ENCODE data around the gene FHDC1. TPM values are rescaled to one million over a fixed set of nuclear protein-coding genes. Genes with fewer than 3 reads are reported as not detected.

Gene FHDC1
- total RNA-seq, 1 donor from 2014 or later = 42.0 TPM

DNA sequence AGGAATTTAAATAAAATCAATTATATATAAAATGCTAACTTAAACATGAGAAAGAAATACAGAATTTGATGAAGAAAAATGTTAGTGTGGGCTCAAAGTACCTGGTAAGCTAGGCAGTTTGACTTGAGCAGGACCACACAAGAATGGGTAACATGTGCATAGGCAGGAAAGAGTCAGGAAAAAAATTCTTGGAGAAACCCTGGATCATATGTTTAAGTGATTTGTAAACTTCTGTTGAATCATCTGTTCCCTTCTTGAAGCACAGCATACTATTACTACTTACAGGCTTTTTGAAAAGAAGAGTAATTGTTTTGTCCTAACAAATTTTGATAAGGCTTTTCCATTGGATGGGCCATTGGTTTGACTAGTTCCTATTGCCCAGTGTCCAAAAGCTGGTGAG is 37.5 kb upstream of the FHDC1 start:
- peaks cover 3% of the 10 kb centered on the region for H3K4me1 Mint-ChIP-seq (ENCODE audit: low read depth, unreplicated experiment)
- no peak overlapping the region for H3K4me3 Mint-ChIP-seq (ENCODE audit: unreplicated experiment)
- no peaks in the 10 kb centered on the region for H3K9me3 Mint-ChIP-seq (ENCODE audit: unreplicated experiment)
- no peaks in the 10 kb centered on the region for H3K36me3 Mint-ChIP-seq (ENCODE audit: unreplicated experiment)
- TF ChIP-seq, protein P1, sequence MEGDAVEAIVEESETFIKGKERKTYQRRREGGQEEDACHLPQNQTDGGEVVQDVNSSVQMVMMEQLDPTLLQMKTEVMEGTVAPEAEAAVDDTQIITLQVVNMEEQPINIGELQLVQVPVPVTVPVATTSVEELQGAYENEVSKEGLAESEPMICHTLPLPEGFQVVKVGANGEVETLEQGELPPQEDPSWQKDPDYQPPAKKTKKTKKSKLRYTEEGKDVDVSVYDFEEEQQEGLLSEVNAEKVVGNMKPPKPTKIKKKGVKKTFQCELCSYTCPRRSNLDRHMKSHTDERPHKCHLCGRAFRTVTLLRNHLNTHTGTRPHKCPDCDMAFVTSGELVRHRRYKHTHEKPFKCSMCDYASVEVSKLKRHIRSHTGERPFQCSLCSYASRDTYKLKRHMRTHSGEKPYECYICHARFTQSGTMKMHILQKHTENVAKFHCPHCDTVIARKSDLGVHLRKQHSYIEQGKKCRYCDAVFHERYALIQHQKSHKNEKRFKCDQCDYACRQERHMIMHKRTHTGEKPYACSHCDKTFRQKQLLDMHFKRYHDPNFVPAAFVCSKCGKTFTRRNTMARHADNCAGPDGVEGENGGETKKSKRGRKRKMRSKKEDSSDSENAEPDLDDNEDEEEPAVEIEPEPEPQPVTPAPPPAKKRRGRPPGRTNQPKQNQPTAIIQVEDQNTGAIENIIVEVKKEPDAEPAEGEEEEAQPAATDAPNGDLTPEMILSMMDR (IDR thresholded peaks at IDR 0.05; ENCODE audit: partially characterized antibody, unreplicated experiment) = no peak
- no peaks in the 10 kb centered on the region for H3K27me3 Mint-ChIP-seq (ENCODE audit: unreplicated experiment)
- H3K27ac Mint-ChIP-seq (ENCODE audit: unreplicated experiment) = no peak overlapping the region
- no peak for DNase-seq

DNA sequence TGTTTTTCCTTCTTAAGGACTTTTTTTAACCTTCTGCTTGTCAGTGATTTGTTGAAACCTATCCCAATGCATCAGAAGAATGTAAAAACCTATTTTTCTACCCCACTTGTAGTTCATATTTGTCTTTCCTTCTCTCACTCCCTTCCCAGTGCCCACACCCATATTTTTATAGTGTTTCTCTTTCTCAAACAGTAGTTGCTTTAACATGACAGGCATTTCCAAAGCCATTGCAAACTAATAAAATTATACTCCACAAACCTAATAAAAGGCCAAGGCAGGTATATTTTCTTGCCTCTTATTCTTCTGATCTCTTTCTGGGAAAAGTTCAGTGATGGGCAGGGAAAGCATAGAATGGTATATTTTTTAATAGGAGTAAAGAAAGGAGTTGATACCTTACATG is 35.7 kb upstream of the FHDC1 start:
- peaks cover 3% of the 10 kb centered on the region for H3K4me1 Mint-ChIP-seq (ENCODE audit: low read depth, unreplicated experiment)
- no peak for DNase-seq
- no peaks in the 10 kb centered on the region for H3K27me3 Mint-ChIP-seq (ENCODE audit: unreplicated experiment)
- H3K9me3 Mint-ChIP-seq (ENCODE audit: unreplicated experiment) = no peaks in the 10 kb centered on the region
- H3K4me3 Mint-ChIP-seq (ENCODE audit: unreplicated experiment) = no peak overlapping the region
- TF ChIP-seq, protein P1 (IDR thresholded peaks at IDR 0.05; ENCODE audit: partially characterized antibody, unreplicated experiment) = no peak
- no peak overlapping the region for H3K27ac Mint-ChIP-seq (ENCODE audit: unreplicated experiment)
- H3K36me3 Mint-ChIP-seq (ENCODE audit: unreplicated experiment) = no peaks in the 10 kb centered on the region

DNA sequence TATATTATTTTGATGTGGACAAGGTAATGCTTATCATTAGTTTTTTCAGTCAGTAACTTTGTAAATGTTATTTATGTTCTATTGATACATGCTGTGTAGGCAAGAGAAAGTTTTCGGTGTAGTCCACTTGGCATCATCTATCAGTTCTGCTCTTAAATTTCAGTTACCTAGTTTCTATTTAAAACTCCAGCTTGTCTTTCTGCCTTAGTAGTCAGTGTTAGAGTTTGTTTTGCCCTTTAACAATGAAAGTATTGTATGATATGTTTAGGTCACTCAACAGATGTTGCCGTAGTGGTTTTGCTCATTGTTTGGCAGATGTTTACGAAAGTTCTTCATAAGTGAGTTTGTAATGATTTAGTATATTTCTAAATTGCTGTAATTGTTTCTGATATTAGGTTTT is 34.9 kb upstream of the FHDC1 start:
- Mint-ChIP-seq H3K4me1 (ENCODE audit: low read depth, unreplicated experiment) (no peaks in the 10 kb centered on the region), H3K9me3 (ENCODE audit: unreplicated experiment) (no peaks in the 10 kb centered on the region), H3K27ac (ENCODE audit: unreplicated experiment) (no peak overlapping the region), H3K27me3 (ENCODE audit: unreplicated experiment) (no peaks in the 10 kb centered on the region), H3K4me3 (ENCODE audit: unreplicated experiment) (no peak overlapping the region), H3K36me3 (ENCODE audit: unreplicated experiment) (no peaks in the 10 kb centered on the region)
- TF ChIP-seq, protein P1 (IDR thresholded peaks at IDR 0.05; ENCODE audit: partially characterized antibody, unreplicated experiment) = no peak
- DNase-seq = no peak

DNA sequence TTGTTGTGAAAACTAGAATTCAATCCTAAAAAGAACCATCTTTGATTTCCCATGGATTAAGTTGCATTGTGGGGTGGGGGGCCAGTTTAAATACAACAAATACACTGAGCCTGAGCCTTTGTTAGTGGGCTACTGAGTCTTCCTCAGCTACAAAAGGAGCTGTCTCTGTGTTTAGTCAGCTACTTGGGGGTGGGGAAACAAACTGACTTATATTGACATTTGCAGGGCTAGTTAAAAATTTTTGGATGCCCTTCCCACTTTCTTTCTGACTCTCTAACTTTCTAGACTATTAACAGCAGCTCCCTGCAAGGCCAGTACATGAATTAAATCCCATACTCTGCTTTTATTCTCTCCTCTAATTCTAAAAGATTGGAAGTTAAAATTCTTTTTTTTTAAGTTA is 32.5 kb upstream of the FHDC1 start:
- peaks cover under 1% of the 10 kb centered on the region for H3K27me3 Mint-ChIP-seq (ENCODE audit: unreplicated experiment)
- H3K9me3 Mint-ChIP-seq (ENCODE audit: unreplicated experiment) = no peaks in the 10 kb centered on the region
- TF ChIP-seq, protein P1 (IDR thresholded peaks at IDR 0.05; ENCODE audit: partially characterized antibody, unreplicated experiment) = no peak
- DNase-seq = no peak
- H3K4me3 Mint-ChIP-seq (ENCODE audit: unreplicated experiment) = no peak overlapping the region
- no peaks in the 10 kb centered on the region for H3K4me1 Mint-ChIP-seq (ENCODE audit: low read depth, unreplicated experiment)
- no peak overlapping the region for H3K27ac Mint-ChIP-seq (ENCODE audit: unreplicated experiment)
- peaks cover 2% of the 10 kb centered on the region for H3K36me3 Mint-ChIP-seq (ENCODE audit: unreplicated experiment)

DNA sequence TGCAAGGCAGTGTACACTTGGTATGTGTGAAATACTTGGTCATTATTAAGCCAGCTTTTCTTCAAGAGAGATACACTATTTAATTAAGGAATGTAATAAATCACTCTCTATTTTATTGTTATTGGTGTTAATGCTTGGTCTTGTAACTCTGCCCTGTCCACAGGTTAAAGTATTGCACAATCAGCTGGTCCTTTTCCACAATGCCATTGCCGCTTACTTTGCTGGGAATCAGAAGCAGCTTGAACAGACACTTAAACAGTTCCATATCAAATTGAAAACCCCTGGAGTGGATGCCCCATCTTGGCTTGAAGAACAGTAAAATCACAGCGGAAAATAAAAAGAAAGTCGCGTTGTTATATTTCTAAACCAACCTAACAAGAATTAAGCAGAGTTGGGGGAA is 26.2 kb upstream of the FHDC1 start:
- H3K27me3 Mint-ChIP-seq (ENCODE audit: unreplicated experiment) = peaks cover 1% of the 10 kb centered on the region
- no peaks in the 10 kb centered on the region for H3K4me1 Mint-ChIP-seq (ENCODE audit: low read depth, unreplicated experiment)
- no peak overlapping the region for H3K27ac Mint-ChIP-seq (ENCODE audit: unreplicated experiment)
- TF ChIP-seq, protein P1 (IDR thresholded peaks at IDR 0.05; ENCODE audit: partially characterized antibody, unreplicated experiment) = no peak
- no peaks in the 10 kb centered on the region for H3K9me3 Mint-ChIP-seq (ENCODE audit: unreplicated experiment)
- DNase-seq = no peak
- H3K4me3 Mint-ChIP-seq (ENCODE audit: unreplicated experiment) = no peak overlapping the region
- peaks cover 4% of the 10 kb centered on the region for H3K36me3 Mint-ChIP-seq (ENCODE audit: unreplicated experiment)
